Stimulated activated effector memory CD8-positive, alpha-beta T cell treated with anti-CD3 and anti-CD28 coated beads, Interleukin-12 subunit alpha, Interleukin-12 subunit beta, amount 100 ng/mL, for 72 hours (primary cell): ENCODE measurements around the gene SLCO1A2.

Experiments used
- ATAC-seq: fragments of 150-1000 bp; cut with Tn5 transposase; 2 replicates; pipeline ENCODE4 v1.10.0; 2021
- DNase-seq, 2 donors: peaks; one replicate each; pipeline ENCODE4 v3.0.0; 2021 to 2022; ENCODE audit warnings: low spot score in 2 of 2
- H3K27ac Mint-ChIP-seq: one replicate; pipeline ENCODE4 v1.8.0; 2022; ENCODE audit warnings: mild to moderate bottlenecking, mixed read lengths
- H3K36me3 Mint-ChIP-seq: one replicate; pipeline ENCODE4 v1.8.0; 2022; ENCODE audit warnings: mild to moderate bottlenecking, mixed read lengths
- H3K4me1 Mint-ChIP-seq: one replicate; pipeline ENCODE4 v1.8.0; 2022; ENCODE audit warnings: mixed read lengths
- H3K4me3 Mint-ChIP-seq: one replicate; pipeline ENCODE4 v1.8.0; 2022; ENCODE audit warnings: mild to moderate bottlenecking, mixed read lengths
- H3K9me3 Mint-ChIP-seq: one replicate; pipeline ENCODE4 v1.8.0; 2022; ENCODE audit warnings: mixed read lengths

Gene SLCO1A2

GRCh38 chr12:21340403-21340802, 5.7 kb upstream of the SLCO1A2 start:
- Mint-ChIP-seq H3K9me3 (no peaks in the 10 kb centered on the region), H3K4me1 (peaks cover 5% of the 10 kb centered on the region), H3K36me3 (no peaks in the 10 kb centered on the region), H3K4me3 (no peak overlapping the region), H3K27ac (no peak overlapping the region)
- ATAC-seq: peak; percentile 63
- no peak for DNase-seq

GRCh38 chr12:21339921-21340320, 5.2 kb upstream of the SLCO1A2 start:
- Mint-ChIP-seq H3K27ac (no peak overlapping the region), H3K9me3 (no peaks in the 10 kb centered on the region), H3K4me1 (peaks cover 5% of the 10 kb centered on the region), H3K4me3 (no peak overlapping the region), H3K36me3 (no peaks in the 10 kb centered on the region)
- DNase-seq (no peak), ATAC-seq (no peak)

GRCh38 chr12:21337959-21338744, 3.4 kb upstream of the SLCO1A2 start:
- peaks cover 5% of the 10 kb centered on the region for H3K4me1 Mint-ChIP-seq
- no peaks in the 10 kb centered on the region for H3K36me3 Mint-ChIP-seq
- H3K9me3 Mint-ChIP-seq: no peaks in the 10 kb centered on the region
- H3K4me3 Mint-ChIP-seq: no peak overlapping the region
- peak; percentile 55 for ATAC-seq
- H3K27ac Mint-ChIP-seq: no peak overlapping the region
- no peak for DNase-seq

GRCh38 chr12:21337453-21337852, 2.7 kb upstream of the SLCO1A2 start:
- no peaks in the 10 kb centered on the region for H3K36me3 Mint-ChIP-seq
- no peak overlapping the region for H3K27ac Mint-ChIP-seq
- H3K9me3 Mint-ChIP-seq: no peaks in the 10 kb centered on the region
- DNase-seq (no peak), ATAC-seq (no peak)
- H3K4me3 Mint-ChIP-seq: no peak overlapping the region
- H3K4me1 Mint-ChIP-seq: peaks cover 5% of the 10 kb centered on the region

GRCh38 chr12:21336656-21337055, 1.9 kb upstream of the SLCO1A2 start:
- H3K4me3 Mint-ChIP-seq: no peak overlapping the region
- H3K4me1 Mint-ChIP-seq: peaks cover 5% of the 10 kb centered on the region
- no peaks in the 10 kb centered on the region for H3K9me3 Mint-ChIP-seq
- DNase-seq: no peak
- H3K36me3 Mint-ChIP-seq: no peaks in the 10 kb centered on the region
- no peak overlapping the region for H3K27ac Mint-ChIP-seq
- no peak for ATAC-seq

GRCh38 chr12:21330682-21331253, 3.9 kb downstream of the SLCO1A2 start:
- peaks cover 7% of the 10 kb centered on the region for H3K9me3 Mint-ChIP-seq
- DNase-seq: no peak
- no peak overlapping the region for H3K4me3 Mint-ChIP-seq
- no peak for ATAC-seq
- no peaks in the 10 kb centered on the region for H3K4me1 Mint-ChIP-seq
- no peaks in the 10 kb centered on the region for H3K36me3 Mint-ChIP-seq
- H3K27ac Mint-ChIP-seq: no peak overlapping the region

GRCh38 chr12:21328578-21328977, 6.1 kb downstream of the SLCO1A2 start:
- Mint-ChIP-seq H3K4me1 (no peaks in the 10 kb centered on the region), H3K27ac (no peak overlapping the region), H3K4me3 (no peak overlapping the region), H3K36me3 (no peaks in the 10 kb centered on the region), H3K9me3 (peaks cover 7% of the 10 kb centered on the region)
- DNase-seq (no peak), ATAC-seq (no peak)

GRCh38 chr12:21324551-21324950, 10.2 kb downstream of the SLCO1A2 start:
- Mint-ChIP-seq H3K4me3 (no peak overlapping the region), H3K4me1 (no peaks in the 10 kb centered on the region), H3K36me3 (no peaks in the 10 kb centered on the region), H3K9me3 (peaks cover 7% of the 10 kb centered on the region), H3K27ac (no peak overlapping the region)
- DNase-seq (no peak), ATAC-seq (no peak)

- ATAC-seq (no peak), DNase-seq (no peak)
- Mint-ChIP-seq H3K36me3 (no peaks in the 10 kb centered on the region), H3K4me3 (no peak overlapping the region), H3K27ac (no peak overlapping the region), H3K9me3 (peaks cover 7% of the 10 kb centered on the region), H3K4me1 (no peaks in the 10 kb centered on the region)
Measured at GRCh38 chr12:21323736-21324135, 11.0 kb downstream of the SLCO1A2 start.

- H3K4me3 Mint-ChIP-seq: no peak overlapping the region
- no peak overlapping the region for H3K27ac Mint-ChIP-seq
- H3K4me1 Mint-ChIP-seq: no peaks in the 10 kb centered on the region
- no peak for ATAC-seq
- no peak for DNase-seq
- H3K9me3 Mint-ChIP-seq: no peaks in the 10 kb centered on the region
- no peaks in the 10 kb centered on the region for H3K36me3 Mint-ChIP-seq
Measured at GRCh38 chr12:21308785-21309184, 25.9 kb downstream of the SLCO1A2 start.

GRCh38 chr12:21305661-21306060, 29.1 kb downstream of the SLCO1A2 start:
- Mint-ChIP-seq H3K4me1 (no peaks in the 10 kb centered on the region), H3K36me3 (no peaks in the 10 kb centered on the region), H3K4me3 (no peak overlapping the region), H3K9me3 (no peaks in the 10 kb centered on the region), H3K27ac (no peak overlapping the region)
- no peak for DNase-seq
- no peak for ATAC-seq

GRCh38 chr12:21300632-21301031, 34.1 kb downstream of the SLCO1A2 start:
- no peaks in the 10 kb centered on the region for H3K9me3 Mint-ChIP-seq
- no peaks in the 10 kb centered on the region for H3K36me3 Mint-ChIP-seq
- H3K27ac Mint-ChIP-seq: no peak overlapping the region
- no peak for DNase-seq
- ATAC-seq: no peak
- H3K4me3 Mint-ChIP-seq: no peak overlapping the region
- peaks cover 11% of the 10 kb centered on the region for H3K4me1 Mint-ChIP-seq

- DNase-seq (no peak), ATAC-seq (no peak)
- H3K27ac Mint-ChIP-seq: no peak overlapping the region
- no peaks in the 10 kb centered on the region for H3K36me3 Mint-ChIP-seq
- peaks cover 11% of the 10 kb centered on the region for H3K4me1 Mint-ChIP-seq
- no peaks in the 10 kb centered on the region for H3K9me3 Mint-ChIP-seq
- H3K4me3 Mint-ChIP-seq: no peak overlapping the region
Measured at GRCh38 chr12:21296751-21297406, 37.8 kb downstream of the SLCO1A2 start.

- DNase-seq (no peak), ATAC-seq (no peak)
- Mint-ChIP-seq H3K27ac (no peak overlapping the region), H3K4me1 (peaks cover 11% of the 10 kb centered on the region), H3K4me3 (no peak overlapping the region), H3K9me3 (no peaks in the 10 kb centered on the region), H3K36me3 (no peaks in the 10 kb centered on the region)
Measured at GRCh38 chr12:21296348-21296747, 38.4 kb downstream of the SLCO1A2 start.

GRCh38 chr12:21294176-21294575, 40.5 kb downstream of the SLCO1A2 start:
- no peak for ATAC-seq
- H3K27ac Mint-ChIP-seq: no peak overlapping the region
- no peak for DNase-seq
- H3K4me1 Mint-ChIP-seq: peaks cover 11% of the 10 kb centered on the region
- H3K9me3 Mint-ChIP-seq: no peaks in the 10 kb centered on the region
- H3K4me3 Mint-ChIP-seq: no peak overlapping the region
- H3K36me3 Mint-ChIP-seq: no peaks in the 10 kb centered on the region

GRCh38 chr12:21292111-21292510, 42.6 kb downstream of the SLCO1A2 start:
- H3K4me3 Mint-ChIP-seq: no peak overlapping the region
- no peak for DNase-seq
- no peak overlapping the region for H3K27ac Mint-ChIP-seq
- ATAC-seq: no peak
- peaks cover 8% of the 10 kb centered on the region for H3K4me1 Mint-ChIP-seq
- H3K9me3 Mint-ChIP-seq: no peaks in the 10 kb centered on the region
- H3K36me3 Mint-ChIP-seq: no peaks in the 10 kb centered on the region
